ELR (cell line): ENCODE measurements around the gene LSMEM2.
"Not testable (repeated sequence)": the region's sequence is repeated elsewhere in the genome, so short reads cannot be mapped to it uniquely, and the experiment has no call there.

Source experiments
- DNase-seq: peaks from one replicate; pipeline ENCODE4 v3.0.0-alpha.2; 2015; ENCODE audit warnings: low read depth

The LSMEM2 gene

DNA sequence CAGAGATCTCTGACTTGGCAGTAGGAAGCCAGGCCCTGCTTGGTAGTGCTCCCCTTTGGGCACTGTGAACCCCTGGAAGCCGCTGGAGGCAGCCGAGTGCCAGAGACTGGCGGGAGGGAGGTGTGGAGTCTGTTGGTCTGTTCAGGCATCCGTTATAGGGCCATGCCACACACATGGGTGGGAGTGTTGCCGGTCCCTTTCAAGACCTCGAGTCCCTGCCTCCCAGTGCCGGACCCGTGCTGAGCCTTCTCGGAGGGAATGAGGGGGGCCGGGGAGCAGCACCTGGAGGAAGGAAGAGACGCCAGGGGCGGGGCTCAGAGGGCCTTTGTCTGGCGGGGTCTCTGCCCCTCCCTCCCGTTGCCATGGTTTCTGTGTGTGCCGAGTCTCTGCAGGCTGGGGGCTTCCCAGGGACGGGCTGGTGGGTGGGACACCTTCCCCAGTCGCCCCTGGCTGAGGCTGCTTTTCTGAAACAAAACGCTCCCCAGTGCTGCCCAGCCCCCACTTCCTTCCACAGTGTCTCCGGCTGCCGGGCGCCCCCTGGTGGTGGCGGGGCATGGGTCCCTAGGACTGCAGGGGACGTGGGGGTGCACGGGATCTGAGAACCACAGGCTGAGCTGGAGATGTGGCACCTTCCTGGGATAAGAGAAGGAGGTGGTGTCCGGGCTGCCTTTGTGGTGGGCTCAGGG, 32.9 kb upstream of the LSMEM2 start:
- peak; percentile 89 for DNase-seq

DNA sequence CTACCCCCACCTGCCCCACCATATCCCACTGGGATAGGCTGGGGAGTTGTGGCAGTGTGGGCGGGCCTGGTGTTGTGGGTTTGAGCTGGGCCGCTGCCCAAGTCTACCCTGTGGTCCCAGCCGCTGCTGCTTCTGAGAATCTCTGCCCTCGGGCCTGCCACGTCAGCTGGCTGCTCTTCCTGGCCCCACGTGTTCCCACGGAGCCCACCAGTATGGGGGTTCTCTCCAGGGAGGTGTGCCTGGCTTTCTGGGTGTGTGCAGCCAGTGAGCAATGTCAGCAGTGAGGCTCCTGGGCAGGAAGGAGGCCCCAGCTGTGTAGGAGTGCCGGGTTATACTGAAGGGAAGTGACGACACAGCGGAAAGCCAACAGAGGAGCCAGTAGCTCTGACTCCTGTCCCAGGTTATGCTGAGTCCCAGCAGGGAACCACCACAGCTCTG, 32.4 kb upstream of the LSMEM2 start:
- DNase-seq, result peak; percentile 99

DNA sequence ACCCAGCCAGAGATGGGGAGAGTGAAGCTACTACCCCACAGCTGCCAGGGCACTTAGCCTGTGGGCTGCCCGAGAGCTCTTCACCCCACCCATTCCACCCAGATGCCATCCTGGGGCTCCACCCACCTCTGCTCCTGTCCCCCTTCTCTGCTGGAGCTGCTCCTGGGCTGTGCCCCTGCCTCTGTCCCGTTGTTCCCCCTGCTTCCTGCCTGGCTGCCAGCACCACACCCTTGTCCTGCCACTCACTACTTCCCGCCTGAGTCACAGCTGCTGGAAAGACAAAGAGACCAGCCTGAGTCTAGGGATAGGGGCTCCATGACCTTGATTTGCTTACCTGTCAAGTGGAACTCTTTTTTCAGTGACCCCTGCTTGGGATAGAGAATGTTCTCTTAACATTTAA, 30.5 kb upstream of the LSMEM2 start:
- DNase-seq, result peak; percentile 66

GRCh38 chr3:50249457-50249856, 29.4 kb upstream of the LSMEM2 start:
- DNase-seq, result no peak

- no peak for DNase-seq
These were observed 28.4 kb upstream of the LSMEM2 start for GRCh38 chr3:50250514-50250913.

DNA sequence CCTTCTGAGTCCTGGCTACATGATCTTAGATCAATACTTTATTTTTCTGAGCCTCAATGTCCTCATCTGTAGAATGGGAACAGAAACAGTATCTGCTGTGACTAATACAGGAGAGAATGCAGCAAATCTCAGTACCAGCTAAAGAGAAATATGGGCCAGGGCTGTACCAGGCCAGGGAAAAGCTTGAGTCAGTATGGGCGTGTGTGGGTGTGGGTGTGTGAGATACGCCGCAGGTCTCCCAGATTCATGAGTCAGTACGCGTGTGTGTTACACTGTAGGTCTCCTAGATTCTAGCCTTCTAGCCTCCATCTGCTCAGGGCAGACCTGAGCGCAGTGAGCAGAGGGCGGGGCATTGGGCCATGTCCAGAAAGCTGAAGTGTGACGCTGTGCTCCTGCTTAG, 27.7 kb upstream of the LSMEM2 start:
- DNase-seq, result peak; percentile 98

GRCh38 chr3:50254577-50255250, 24.2 kb upstream of the LSMEM2 start:
- peak; percentile 78 for DNase-seq

- DNase-seq, result no peak
These were observed 23.7 kb upstream of the LSMEM2 start for GRCh38 chr3:50255251-50255615.

DNA sequence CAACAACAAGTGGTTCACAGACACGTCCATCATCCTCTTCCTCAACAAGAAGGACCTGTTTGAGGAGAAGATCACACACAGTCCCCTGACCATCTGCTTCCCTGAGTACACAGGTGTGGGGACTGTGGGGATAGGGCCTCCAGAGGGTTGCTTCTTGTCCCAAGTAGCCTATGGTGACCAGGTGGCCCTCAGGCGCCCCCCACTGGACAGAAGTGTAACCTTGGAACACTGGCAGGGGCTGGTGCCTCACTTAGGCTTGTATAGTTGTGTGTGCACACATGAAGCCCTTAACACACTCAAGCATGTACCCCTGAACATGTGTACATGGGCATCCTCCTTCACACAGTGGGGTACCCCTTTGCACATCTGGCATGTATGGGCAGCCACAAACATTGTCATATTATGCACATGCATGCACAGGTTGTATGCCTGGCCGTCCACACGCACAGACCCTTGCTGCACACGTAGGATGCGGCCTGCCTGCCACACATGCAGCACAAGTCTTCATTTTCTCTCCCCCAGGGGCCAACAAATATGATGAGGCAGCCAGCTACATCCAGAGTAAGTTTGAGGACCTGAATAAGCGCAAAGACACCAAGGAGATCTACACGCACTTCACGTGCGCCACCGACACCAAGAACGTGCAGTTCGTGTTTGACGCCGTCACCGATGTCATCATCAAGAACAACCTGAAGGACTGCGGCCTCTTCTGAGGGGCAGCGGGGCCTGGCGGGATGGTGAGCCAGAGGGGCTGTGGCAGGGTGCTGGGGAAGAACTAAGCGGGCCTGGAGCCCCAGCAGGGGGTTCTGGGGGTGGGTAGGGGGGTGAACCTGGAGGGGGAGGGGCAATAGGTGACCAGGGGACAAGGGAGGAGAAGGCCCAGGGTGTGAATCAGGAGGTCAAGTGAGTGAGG, 21.7 kb upstream of the LSMEM2 start:
- DNase-seq, result peak; percentile 55

GRCh38 chr3:50258029-50258680, 20.7 kb upstream of the LSMEM2 start:
- DNase-seq, result no peak

- DNase-seq, result no peak
These were observed 19.9 kb upstream of the LSMEM2 start for GRCh38 chr3:50258979-50259378.

DNA sequence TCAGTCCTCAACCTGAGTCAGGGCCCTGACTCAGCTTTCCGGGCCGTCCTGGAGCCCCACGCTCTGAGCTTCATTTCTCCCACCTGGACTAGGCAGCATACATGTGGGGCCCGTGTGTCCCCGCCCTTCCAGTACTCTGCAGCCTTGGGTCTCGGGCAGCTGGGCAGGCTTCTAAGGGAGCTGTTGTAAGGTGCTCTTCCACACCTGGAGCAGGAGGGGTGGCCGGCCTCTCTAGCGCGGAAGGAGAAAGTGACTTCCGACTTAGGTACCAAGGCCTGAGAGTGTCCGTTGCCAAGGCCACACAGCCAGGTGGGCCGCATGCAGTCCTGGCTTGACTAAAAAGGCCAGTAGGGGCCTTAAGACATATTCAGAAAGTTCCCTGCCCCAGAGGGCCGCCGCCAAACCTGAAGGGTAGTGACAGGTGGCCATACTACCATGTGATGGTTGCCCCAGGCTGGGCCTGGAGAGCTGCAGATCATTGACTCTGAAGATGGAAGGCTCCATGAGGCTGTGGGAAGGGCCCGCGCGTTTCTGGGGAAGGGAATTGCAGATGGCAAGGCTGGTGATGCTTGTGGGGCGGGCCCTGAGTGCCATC, 19.4 kb upstream of the LSMEM2 start:
- no peak for DNase-seq

DNA sequence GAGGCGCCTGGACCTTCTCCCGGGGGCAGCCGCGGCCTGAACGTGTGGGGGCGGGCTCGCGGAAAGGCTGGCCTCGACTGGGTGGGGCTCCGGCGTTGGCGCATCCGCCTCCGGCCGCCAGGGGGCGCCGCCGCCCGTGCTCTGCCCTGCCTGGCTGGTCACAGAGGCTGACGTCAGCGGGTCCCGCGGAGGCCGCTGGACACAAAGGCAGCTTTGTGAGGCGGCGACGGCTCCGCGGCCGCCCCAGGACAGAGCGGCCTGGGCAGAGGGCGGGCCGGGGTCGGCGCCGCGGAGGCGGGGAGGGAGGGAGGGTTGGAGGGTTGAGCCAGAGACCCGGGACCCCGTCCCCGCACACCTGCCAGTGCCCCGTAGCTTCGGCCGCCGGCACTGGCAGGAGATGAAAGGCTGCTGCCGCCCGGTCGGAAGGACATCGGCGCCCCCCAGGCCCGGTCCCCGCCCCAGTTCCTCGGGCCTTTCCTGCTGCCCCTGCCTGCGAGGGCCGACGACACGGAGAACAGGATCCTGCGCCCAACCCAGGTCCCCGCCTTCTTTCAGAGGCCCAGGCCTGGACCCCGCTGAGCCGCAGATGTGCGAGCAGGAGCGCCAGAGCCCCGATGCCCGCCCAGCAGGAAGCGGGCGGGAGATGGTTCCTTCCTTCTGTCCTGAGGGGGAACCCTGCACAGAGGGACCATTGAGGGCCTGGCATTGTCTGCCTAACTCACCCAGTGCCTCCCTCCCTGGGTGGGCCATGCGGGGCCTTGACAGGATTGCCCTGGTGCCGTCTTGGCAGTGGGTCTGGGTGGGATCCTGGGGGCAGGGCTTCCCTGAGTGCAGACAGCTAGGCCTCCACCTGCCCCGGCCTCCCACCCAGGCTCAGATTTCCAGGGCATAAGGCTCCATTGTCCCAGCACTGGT, 18.6 kb upstream of the LSMEM2 start:
- peak; percentile 88 for DNase-seq

DNA sequence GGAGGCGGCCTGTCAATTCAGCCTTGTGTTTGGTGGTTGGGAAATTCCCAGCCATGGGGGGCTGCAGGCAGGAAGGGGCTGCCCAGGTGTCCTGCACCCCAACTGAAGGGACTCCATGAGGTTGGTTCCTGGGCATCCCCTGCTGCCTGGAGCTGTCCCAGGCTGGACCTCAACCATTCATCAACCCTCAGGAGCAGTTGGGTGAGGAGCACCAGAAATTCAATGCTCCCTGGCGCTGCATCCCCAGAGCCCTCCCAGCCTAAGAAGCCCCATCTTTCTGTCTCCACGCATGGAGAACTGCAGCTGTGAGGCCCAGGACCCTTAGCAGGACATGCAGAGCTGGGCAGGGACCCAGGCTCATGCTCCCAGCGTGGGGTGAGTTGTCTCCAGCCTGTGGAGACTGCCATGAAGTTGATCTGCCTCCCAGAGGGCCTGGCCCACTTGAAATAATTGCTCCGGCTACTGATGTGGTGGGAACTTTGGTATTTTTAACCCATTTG, 17.9 kb upstream of the LSMEM2 start:
- no peak for DNase-seq

DNA sequence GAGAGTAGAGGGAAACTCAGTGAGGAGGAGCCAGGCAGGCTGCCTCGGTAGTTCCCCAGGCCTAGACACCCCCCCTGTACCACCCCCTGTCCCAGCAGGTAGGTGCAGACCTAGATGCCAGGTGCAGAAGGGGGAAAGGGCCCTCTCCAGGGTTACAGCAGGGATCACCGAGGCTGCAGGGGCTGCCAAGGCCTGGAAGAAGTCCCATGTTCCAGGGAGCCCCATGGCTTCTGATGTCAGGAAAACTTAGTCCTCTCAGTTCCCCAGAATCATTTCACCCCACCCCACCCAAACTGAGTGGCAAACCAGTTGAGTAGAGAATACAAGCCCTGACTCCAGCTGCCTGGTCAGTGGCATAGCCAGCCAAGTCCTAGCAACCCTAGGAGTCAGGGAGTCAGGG, 17.4 kb upstream of the LSMEM2 start:
- DNase-seq, result no peak

DNA sequence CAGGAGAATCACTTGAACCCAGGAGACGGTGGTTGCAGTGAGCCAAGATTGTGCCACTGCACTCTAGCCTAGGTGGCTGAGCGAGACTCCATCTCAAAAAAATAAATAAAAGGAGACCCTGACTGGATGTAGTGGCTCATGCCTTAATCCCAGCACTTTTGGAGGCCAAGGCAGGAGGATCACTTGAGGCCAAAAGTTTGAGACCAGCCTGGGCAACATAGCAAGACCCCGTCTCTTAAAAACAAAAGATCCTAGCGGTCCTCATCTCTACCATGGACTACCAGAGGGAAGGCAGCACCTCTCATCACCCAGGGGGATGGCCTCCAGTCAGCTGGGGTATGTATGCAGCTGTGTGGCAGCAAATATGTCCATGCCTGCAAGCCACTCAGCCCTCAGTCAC, 16.7 kb upstream of the LSMEM2 start:
- DNase-seq, result not testable (repeated sequence)

- no peak for DNase-seq
These were observed 16.1 kb upstream of the LSMEM2 start for GRCh38 chr3:50262778-50263177.

- peak; percentile 51 for DNase-seq
These were observed 15.2 kb upstream of the LSMEM2 start for GRCh38 chr3:50263478-50264382.

DNA sequence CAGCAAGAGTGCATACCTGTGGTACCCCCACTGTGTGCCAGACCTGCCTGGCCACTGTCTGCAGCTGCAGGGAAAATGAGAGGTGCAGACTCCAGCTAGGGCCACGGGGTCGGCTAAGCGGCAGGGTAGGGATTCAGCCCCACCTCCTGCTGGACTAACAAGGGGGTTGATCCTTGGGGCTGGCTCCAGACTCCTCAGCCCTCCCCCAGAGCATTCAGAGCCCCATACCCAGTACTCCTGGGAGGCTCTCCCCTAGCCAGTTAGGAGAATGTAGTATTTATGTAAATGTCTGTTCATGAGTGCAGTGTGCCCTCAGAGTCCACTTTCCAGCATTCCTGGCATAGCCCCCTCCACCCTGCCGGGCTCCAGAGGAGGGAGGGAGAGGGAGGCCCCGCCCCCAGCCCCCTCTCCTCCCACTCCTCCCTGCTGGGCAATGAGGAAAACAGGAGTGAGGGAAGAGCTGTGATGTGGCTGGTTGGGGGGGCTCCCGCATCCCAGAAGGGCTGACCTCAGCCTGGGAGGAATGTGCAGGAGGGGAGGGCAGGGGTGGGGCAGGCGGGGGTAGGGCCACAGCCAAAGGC, 14.4 kb upstream of the LSMEM2 start:
- DNase-seq, result peak; percentile 83
